Stimulated activated CD4-positive, alpha-beta T cell treated with anti-CD3 and anti-CD28 coated beads, Interleukin-1b, Interleukin-23, amount 100 ng/mL, for 1 hour (primary cell): ENCODE measurements around the gene GDF2.

Experiments used
- DNase-seq, 2 donors: peaks; one replicate each; pipeline ENCODE4 v3.0.0-alpha.2; 2020; ENCODE audit warnings: low read depth in 2 of 2

Gene GDF2

DNA sequence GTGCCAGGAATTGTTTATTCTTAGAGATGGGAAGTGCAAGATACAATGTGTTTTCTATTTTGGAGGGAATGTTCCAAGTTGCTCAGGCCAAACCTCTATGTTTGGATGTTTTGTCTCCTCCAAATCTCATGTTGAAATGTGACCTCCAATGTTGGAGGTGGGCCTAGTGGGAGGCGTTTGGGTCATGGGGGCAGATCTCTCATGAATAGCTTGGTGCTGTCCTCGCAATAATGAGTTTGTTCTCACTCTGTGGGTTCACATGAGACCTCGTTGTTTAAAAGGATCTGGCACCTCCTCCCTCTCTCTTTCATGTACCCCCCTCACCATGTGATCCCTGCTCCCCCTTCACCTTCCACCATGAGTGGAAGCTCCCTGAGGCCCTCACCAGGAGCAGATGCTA lies 30.6 kb upstream of the GDF2 start:
- no peak for DNase-seq

DNA sequence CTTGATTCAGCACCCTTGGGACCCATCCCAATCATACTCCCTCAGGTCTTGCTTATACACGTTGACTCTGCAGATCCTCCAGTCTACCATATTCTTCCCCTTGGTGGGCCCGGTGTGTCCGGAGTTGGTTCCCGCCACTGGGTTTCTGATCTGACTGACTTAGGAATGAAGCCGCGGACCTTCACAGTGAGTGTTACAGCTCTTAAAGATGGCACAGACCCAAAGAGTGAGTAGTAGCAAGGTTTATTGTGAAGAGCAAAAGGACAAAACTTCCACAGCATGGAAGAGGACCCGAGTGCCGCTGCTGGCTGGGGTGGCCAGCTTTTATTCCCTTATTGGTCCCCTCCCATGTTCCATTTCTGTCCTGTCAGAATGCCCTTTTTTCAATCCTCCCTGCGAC lies 28.2 kb upstream of the GDF2 start:
- no peak for DNase-seq

DNA sequence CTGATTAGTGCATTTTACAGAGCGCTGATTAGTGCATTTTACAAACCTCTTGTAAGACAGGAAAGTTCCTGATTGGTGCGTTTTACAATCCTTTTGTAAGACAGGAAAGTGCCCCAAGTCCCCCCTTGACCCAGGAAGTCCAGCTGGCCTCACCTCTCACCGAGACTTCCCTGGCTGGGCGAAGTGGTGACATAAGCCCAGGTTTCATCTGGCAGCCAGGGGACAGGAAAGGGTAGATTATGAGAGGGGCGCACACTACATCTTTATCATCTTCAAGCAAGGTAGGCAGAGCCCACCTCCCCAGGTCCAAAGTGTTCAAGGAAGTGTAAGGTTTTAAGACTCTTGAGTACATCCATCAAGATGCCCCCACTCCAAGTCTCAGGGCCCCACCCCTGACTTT lies 27.8 kb upstream of the GDF2 start:
- no peak for DNase-seq

DNA sequence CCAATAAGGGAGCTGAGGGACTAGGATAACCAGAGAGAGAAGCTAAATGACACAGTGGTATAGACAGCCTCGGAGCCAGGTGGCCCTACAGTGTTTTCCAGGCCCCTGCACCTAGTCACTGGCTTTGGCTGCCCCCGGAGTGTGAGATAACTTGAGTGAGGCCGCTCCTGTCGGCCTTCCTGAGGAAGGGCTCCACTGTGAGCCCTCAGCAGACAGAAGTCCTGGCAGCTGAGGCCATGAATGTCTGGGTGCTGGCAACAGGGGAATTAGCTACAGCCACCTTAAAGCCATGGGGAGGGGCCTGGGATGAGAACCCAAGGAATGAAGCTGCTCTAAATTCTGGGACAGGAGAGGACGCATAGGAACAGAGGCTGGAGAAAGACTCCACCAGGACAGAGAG lies 26.8 kb upstream of the GDF2 start:
- DNase-seq = no peak

DNA sequence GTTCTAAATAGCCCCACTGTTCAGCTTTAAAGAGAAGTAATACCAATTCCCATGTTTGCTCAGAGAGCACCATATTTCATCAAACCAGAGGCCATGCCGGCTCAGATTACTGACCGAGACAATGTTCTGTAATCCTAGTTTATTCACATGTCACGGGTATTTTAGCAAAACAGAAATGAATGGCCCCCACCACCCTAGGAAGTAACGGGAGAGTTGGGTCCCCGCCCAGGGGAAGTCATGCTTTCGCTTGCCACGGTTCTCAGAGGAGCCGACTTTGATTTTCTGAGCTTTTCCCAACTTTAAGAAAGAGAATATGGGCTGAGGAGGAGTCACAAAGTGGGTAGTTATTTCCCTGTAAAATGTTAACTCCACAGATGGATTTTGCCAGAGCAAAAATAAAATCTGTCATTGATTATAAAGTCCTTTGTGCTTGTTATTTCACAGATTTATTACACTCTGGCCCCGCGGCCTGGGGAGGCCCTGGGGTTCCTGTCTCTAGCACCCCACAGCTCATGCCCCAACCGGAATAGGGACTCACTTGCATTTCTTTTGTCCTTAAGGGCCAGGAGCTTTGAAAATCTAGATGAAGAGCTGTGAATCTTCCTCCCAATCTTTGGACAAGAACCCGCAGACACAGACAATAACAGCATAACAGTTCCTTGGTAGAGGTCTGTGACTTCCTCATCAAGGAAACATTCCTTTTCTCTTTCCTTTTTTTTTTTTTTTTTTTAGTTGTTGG lies 25.9 kb upstream of the GDF2 start:
- DNase-seq = no peak

DNA sequence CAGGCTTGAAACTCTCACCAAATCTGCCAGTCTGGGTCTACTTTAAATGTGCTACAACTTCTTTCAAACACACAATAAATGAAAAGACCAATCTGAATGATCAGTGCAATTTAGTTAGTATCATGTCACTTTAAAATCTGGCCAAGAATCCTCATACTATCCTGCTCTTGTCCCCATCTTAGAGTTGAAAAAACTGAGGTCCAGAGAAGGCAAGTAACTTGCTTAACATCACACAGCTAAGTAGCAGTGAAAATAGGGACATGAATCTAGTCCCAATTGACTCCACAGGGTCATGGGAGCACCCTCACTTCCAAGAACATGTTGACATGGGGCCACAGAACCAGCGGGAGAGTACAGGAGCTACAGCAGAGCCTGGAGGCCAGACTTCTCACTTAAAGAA lies 25.3 kb upstream of the GDF2 start:
- no peak for DNase-seq

DNA sequence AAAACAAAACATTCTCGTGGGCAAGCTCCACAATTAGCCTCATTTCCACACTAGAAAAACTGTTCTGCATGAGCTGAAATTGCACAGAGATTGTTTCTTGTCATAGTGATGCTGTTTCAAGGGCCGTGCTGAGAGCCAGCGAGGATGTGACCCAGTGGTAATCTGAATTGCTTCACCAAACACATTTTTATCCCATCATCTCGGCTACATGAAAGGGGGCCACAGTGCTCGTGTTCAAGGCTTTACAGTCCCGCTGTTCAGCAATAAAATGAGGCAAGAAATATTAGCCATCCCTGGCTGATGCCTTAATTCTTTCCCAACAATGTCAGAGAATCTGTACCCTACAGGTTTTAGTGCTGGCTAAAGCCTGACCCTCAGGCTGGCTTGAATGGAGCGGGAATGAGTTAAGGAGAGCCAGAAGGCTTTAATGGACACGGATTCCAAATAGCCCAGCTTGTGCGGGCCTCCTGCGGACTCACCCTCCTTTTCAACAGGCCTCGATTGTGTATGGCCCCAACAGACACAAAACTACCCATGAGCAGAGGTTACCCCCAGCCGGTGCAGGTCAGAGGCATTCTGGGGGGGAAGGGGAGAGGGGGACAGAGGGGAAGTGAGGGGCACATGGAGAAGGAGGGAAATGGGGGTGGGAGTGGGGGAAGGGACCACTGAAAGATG lies 24.3 kb upstream of the GDF2 start:
- no peak for DNase-seq

DNA sequence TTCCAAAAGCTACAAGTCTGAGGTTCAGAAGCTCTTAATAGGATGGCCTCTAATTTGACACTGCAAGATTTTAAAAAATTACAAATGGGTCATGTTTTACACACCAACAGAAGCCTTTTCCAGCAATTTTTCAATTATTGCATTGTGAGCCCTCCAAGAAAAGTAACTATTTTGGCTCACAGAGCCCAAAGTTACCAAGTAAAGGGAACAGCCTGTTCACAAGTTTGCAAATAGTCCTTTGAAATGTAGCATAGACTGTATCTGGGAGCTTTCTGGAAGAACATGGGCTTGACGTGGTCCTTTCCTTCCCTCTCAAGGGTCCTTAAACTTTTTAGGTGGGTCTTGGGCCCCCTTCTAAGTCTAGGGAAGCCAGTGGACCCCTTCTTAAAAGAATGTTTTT lies 23.5 kb upstream of the GDF2 start:
- DNase-seq = no peak

DNA sequence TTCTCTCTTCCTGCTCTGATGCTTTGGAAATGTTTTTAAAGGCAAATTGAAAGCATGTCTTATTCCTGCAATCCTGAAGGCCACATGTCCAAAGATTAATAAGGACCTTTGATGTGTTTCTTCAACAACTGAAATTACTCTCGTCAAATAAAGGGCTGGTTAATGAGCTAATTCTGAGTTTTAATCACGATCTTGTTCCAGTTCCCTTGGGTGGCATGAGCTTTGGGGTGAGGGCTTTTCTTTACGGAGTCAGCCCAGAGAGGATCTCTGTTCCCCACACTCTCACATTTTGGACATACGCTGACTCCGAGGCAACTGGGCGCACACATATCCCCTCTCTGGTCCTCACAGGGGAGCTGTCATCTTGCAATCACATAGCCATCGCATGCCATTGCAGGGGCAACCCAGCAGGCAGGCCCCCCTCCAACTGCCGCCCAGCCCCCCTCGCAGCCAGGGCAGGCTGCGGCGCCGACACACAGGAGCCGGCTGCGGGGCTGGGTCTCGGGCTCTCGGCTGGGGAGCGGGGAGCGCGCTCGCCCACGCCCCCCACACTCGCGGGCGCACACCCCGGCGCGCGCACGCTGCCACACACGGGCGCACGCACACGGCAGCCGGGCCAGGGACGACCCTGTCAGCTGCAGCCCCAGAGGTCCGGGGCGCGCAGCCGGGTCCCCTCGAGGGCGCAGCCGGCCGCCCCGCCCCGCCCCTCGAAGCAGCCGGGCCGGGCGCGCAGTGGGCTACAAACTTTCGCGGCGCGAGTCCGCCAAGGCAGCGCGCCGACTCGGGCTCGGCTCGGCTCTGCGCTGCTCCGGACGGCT lies 22.4 kb upstream of the GDF2 start, which contains the start of gene GDF10:
Gene GDF10, plus strand, starts transcription at position 587 of the 818 bp plus-strand sequence. CDS start 455 bp downstream, outside the sequence.
- DNase-seq = no peak

DNA sequence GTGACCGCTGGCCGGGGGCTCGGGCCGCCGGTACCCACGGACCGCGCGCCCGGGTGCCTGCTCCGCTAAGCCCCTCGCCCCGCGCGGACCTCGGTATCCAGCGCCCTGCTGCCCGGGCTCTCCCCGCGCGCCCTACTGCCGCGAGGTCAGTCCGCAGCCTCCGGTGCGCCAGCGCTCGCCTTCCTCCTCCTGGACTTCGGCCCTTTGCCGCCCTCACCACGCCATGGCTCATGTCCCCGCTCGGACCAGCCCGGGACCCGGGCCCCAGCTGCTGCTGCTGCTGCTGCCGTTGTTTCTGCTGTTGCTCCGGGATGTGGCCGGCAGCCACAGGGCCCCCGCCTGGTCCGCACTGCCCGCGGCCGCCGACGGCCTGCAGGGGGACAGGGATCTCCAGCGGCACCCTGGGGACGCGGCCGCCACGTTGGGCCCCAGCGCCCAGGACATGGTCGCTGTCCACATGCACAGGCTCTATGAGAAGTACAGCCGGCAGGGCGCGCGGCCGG lies 21.8 kb upstream of the GDF2 start:
- DNase-seq = no peak

DNA sequence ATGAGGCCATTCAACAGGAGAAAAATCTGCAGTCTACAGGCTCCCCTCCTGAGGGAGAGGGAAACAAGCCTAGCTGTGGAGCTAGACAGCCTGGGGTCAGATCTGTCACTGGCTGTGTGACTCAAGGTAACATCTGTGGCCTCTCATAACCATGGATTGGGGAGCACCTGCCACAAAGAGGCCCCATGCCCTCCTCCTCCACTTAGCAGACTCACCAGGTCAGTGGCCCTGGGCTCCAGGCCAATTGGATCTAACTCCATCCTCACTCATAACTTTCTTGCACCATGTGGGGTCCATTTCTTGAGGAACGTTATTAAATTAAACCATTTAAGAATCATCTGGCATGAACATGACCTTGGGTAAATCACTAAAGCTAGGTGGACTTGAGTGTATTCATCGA lies 20.4 kb upstream of the GDF2 start:
- no peak for DNase-seq

DNA sequence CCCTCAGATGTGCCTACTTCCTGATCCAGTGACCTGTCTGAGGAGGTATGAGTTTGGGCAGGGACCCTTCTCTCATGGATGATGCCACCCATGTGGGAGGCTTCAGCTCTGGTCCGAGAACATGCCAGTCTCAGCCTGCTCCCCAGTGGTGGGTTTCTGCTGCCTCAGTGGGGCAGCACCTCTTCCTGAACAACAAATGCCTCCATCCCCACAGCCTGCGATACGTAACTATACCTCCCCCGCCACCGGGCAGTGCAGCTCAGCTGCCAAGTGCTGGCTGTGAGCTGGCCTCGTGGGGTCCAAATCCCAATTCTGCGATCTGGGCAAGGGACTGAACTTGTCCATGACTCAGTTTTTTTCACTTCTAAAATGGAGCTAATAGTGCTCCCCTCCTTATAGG lies 19.1 kb upstream of the GDF2 start:
- DNase-seq = no peak

DNA sequence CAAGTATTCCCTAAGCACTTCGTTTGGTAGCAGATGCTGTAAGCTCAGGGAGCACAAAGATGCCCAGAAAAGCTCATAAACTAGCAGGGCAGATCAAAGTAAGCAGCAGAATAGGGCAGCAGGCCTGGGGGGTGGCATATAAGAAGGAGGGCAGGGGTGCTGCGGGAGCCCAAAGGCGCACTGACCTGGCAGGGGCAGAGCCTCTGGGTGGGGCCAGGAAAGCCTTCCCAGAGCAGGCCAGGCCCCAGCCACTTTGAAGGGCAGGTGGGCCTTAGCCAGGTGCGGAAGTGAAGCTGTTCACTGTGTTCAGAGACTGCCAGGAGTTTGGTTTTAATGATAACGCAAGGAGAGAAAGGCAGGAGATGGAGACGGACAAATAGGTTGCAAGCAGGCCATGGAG lies 18.4 kb upstream of the GDF2 start:
- DNase-seq = no peak

DNA sequence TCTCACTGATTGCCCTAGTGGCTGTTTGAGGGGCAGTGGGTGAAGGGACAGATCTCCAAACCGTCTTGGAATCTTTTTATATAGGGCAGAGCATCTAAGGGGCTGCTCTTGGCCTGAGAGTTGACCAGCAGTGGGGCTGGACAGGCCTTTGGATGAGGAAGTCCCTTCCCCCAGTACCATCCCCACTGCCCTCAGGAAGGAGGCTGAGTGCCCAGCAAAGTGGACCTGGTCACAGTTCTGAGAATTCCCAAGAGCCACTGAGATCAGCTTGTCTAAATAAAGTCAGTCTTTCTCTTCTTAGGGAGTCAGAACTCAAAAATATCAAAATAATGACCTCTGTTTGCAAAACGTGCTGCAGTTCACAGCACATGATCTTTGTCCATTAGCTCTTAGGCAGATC lies 16.7 kb upstream of the GDF2 start:
- DNase-seq = no peak

DNA sequence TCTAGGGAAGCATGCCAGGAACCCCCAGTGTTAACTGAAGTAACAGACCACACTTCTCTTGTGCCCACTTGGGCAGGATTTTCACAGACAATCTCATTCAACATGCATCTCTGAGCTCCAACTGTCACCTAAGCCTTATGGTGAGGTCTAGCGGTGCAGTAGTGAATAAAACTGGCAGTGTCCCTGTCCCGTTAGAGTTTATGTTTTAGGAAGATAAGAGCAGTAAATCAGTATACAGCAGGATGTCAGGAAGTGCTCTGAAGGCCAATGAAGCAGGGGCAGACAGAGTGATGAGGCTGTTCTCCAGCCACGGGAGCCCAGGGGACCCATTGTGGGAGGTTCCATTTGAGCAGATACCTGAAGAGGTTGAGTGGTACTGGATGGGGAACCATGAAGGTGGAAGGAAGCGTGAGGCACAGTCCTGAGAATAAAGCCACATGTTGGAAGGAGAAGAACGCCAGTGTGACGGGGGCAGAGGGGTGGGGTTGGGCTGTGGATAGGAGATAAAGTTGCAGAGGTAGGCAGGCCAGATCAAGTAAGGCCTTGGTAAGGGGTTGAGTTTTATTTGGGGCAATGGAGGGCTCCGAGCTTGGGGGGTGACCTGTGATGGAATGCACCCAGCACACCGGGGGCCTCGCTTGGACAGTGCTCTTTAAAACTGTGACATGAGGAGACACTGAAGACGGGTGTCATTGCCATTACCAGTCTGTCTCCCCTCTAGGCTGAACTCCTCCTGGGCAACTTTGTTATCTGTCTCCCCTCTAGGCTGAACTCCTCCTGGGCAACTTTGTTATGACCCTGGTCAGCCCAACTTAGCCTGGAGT lies 15.7 kb upstream of the GDF2 start:
- DNase-seq = no peak

DNA sequence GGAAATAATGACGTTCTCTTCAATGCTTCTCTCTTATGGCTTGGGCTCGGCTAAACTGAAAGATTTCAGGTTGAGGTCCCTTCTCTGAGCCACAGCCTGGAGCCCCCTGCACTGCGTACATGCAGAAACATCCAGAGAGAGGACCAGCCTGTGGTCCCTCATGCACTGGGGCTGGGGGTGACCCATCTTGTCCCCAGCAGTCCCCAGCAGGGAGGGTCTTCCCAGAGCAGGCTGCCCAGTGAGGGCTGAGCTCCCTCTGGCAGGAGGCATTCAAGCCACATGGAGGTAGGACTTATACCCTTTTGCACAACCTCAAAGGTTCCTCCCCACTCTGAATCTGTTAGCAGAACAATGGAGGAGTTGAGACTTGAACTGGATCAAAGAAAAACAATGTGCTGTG lies 14.9 kb upstream of the GDF2 start:
- DNase-seq = no peak

DNA sequence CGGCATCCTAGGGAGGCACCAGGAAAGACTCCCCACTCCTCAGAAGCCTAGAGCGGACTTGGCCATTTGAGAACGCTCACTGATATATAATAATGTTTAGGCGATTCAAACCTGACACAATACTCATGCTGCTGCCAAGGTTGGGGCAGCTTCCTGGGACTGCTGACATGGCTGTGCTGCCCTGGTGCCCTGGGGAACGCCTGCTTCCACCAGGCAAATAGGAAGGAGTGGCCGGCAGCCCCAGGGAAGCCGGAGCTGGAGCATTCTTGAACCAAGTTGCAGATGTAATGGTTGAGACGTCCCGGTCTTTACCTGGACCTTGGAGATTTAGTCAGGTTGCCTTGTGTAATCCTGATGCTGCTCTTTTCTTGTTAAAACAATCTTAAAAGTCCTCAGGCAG lies 13.5 kb upstream of the GDF2 start:
- DNase-seq = no peak

DNA sequence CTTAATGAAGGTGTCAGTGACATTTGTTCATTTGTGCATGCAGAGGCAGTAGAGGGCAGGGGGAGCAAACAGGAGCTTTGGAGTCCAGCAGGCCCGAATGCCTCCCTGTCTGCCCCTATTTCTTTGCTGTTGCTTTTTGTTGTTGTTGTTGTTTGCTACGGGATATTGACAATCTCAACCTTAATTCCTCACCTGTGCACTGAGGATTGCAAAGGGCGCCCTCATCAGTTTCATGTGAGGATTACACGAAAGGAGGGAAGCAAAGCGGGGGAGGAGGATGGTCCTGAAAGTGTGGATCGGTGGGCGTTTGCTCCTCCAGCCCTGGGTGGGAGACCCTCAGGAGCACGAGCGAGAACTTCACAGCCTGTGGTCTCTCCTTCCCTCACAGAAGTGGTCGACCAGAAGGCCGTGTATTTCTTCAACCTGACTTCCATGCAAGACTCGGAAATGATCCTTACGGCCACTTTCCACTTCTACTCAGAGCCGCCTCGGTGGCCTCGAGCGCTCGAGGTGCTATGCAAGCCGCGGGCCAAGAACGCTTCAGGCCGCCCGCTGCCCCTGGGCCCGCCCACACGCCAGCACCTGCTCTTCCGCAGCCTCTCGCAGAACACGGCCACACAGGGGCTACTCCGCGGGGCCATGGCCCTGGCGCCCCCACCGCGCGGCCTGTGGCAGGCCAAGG lies 12.7 kb upstream of the GDF2 start:
- no peak for DNase-seq

DNA sequence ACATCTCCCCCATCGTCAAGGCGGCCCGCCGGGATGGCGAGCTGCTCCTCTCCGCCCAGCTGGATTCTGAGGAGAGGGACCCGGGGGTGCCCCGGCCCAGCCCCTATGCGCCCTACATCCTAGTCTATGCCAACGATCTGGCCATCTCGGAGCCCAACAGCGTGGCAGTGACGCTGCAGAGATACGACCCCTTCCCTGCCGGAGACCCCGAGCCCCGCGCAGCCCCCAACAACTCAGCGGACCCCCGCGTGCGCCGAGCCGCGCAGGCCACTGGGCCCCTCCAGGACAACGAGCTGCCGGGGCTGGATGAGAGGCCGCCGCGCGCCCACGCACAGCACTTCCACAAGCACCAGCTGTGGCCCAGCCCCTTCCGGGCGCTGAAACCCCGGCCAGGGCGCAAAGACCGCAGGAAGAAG lies 12.2 kb upstream of the GDF2 start:
- no peak for DNase-seq

DNA sequence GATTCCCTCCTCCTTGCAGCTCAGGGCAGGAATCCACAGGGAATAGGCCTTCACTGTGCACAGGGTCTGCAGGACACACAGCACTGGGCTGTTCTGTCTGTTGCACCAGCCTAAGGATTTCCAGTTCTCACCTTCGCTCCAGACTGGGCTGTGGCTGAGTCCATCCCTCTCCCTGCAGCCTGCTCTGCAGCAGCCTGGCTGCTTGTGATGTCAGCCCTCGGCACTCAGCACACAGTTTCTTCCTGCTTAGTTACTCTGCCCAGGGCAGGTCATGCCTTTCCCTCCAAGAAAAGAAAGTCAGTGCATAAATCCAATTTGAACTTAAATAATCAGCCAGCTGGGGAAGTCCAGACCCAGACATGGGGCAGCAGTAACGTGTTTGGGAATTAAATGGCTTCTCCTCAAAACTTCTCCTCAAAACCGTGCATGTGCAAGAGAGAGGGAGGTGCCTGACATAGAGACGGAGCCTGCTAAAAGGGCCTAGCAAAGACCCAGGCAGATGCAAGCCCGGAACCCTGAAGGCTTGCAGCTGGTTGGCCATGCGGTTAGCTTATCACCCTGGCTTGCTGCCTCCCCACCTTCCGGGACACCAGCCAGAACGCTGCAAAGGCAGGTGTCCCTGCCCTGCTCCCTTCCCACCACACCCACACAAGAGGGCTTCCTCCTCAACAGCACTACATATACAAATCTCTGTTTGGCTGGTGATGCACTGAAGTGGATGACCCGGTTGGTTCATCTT lies 10.9 kb upstream of the GDF2 start:
- peak in 1 of 2 donors; percentile 29 for DNase-seq
